B cell (primary cell): ENCODE results near the gene BMS1.

Source experiments
- CTCF ChIP-seq: fragments of 200-600 bp; IDR thresholded peaks from one replicate; pipeline ENCODE4 v1.8.0; 2022; ENCODE audit warnings: antibody characterized with exemption, mild to moderate bottlenecking
- EZH2 ChIP-seq: IDR thresholded peaks from 2 replicates; pipeline ENCODE4 v1.6.1; 2012; ENCODE audit warnings: borderline replicate concordance, low read depth, mild to moderate bottlenecking, moderate library complexity, low read length; ENCODE audit not compliant: insufficient read depth, poor library complexity, severe bottlenecking

- TF ChIP-seq EZH2: no peak
- no peak for TF ChIP-seq CTCF
These were observed 92.3 kb downstream of the BMS1 start for GRCh38 chr10:42874713-42875387.
